OCI-LY7 (cell line): Measurements from ENCODE around the gene FBXO11. TPM values are rescaled to one million over a fixed set of nuclear protein-coding genes. Genes with fewer than 3 reads are reported as not detected.
A peak's percentile ranks its signal among the peaks of the same experiment; 100 is the strongest.
"Not testable (repeated sequence)": the region's sequence is repeated elsewhere in the genome, so short reads cannot be mapped to it uniquely, and the experiment has no call there.

Source experiments
- BruUV-seq: library from RNA; stranded (reverse); fragments of 400-500 nt; replicated peaks from 2 replicates; lab custom pipeline; 2021; lab: Mats Ljungman, UMichigan
- CTCF ChIA-PET: fragments of 300-600 bp; sonication (Branson Sonifier 250); formaldehyde crosslinking; loops from one replicate; lab custom pipeline; 2022; ENCODE audit warnings: antibody characterized with exemption; ENCODE audit not compliant: unreplicated experiment; lab: Charles Lee
- POLR2A ChIA-PET: fragments of 300-600 bp; sonication (Branson Sonifier 250); formaldehyde crosslinking; loops from one replicate; lab custom pipeline; 2022; ENCODE audit warnings: antibody characterized with exemption; lab: Charles Lee
- DNase-seq: peaks from one replicate; pipeline ENCODE4 v3.0.0-alpha.2; 2015; ENCODE audit warnings: low spot score
- H2AFZ ChIP-seq: fragments of 200-600 bp; sonication (generic), shearing (Covaris generic); 2 replicates; pipeline ENCODE4 v1.6.1; 2014; ENCODE audit warnings: mild to moderate bottlenecking, antibody characterized with exemption, low read length, moderate library complexity
- H3K27ac ChIP-seq: fragments of 200-600 bp; sonication (generic); 2 replicates; pipeline ENCODE4 v1.5.1; 2014; ENCODE audit warnings: mixed run types, low read depth, mild to moderate bottlenecking, moderate library complexity, low read length, inconsistent platforms; ENCODE audit not compliant: poor library complexity, severe bottlenecking
- H3K36me3 ChIP-seq: fragments of 200-600 bp; sonication (generic); 2 replicates; pipeline ENCODE4 v1.6.1; 2014; ENCODE audit warnings: mild to moderate bottlenecking, antibody characterized with exemption, low read length, moderate library complexity, mixed read lengths; ENCODE audit not compliant: insufficient read depth
- H3K4me1 ChIP-seq: fragments of 200-600 bp; sonication (generic); 2 replicates; pipeline ENCODE4 v1.5.1; 2014; ENCODE audit warnings: mild to moderate bottlenecking, low read length; ENCODE audit not compliant: insufficient read depth, poor library complexity, severe bottlenecking
- H3K4me2 ChIP-seq: fragments of 200-600 bp; sonication (generic); 2 replicates; pipeline ENCODE4 v1.6.1; 2014; ENCODE audit warnings: mild to moderate bottlenecking, low read length
- H3K4me3 ChIP-seq: fragments of 200-600 bp; sonication (generic); 2 replicates; pipeline ENCODE4 v1.5.1; 2014; ENCODE audit warnings: mild to moderate bottlenecking, low read depth, low read length; ENCODE audit not compliant: poor library complexity, severe bottlenecking
- H3K79me2 ChIP-seq: fragments of 200-600 bp; sonication (generic); 2 replicates; pipeline ENCODE4 v1.6.1; 2016; ENCODE audit warnings: low read depth, mild to moderate bottlenecking, low read length, moderate library complexity, mixed read lengths; ENCODE audit not compliant: insufficient read depth
- H3K9me2 ChIP-seq: fragments of 200-600 bp; sonication (generic); 2 replicates; pipeline ENCODE4 v1.6.1; 2016; ENCODE audit warnings: mild to moderate bottlenecking, low read length, mixed read lengths; ENCODE audit not compliant: insufficient read depth
- H3K9me3 ChIP-seq: fragments of 200-600 bp; sonication (generic); 2 replicates; pipeline ENCODE4 v1.6.1; 2014; ENCODE audit warnings: mild to moderate bottlenecking, mixed run types, low read length, mixed read lengths
- H4K20me1 ChIP-seq: fragments of 200-600 bp; sonication (generic); 2 replicates; pipeline ENCODE4 v1.6.1; 2014; ENCODE audit warnings: mild to moderate bottlenecking, antibody characterized with exemption, low read length, moderate library complexity, mixed read lengths; ENCODE audit not compliant: insufficient read depth
- CTCF ChIP-seq: fragments of 200-600 bp; sonication (generic); conservative IDR thresholded peaks from 2 replicates; pipeline ENCODE4 v1.5.1; 2014; ENCODE audit warnings: mild to moderate bottlenecking, antibody characterized with exemption, low read length, moderate library complexity, mixed read lengths
- EZH2phosphoT487 ChIP-seq: fragments of 200-600 bp; sonication (generic); IDR thresholded peaks from 2 replicates; pipeline ENCODE4 v1.6.1; 2018; ENCODE audit warnings: low read depth, borderline replicate concordance, mild to moderate bottlenecking, mixed run types, antibody characterized with exemption, low read length, moderate library complexity, mixed read lengths
- intact Hi-C: fragments of 100-400 bp; cut with micrococcal nuclease; formaldehyde crosslinking; loops from one replicate; pipeline ENCODE4 v1.10.0; 2022; ENCODE audit not compliant: unreplicated experiment
- total RNA-seq, 2 experiments: library from RNA; depleted of rRNA in 1 of 2; stranded (reverse); fragments of >200 nt in 1 of 2; shearing (Covaris generic) in 1 of 2; gene quantifications; 2 replicates each; pipeline ENCODE4 v1.2.3, GENCODE V29; 2014 to 2022

FBXO11 gene
- total RNA-seq, 2 experiments from 2014 or later: 31.9 to 73.2 TPM

GRCh38 chr2:47897883-47898731 is 8.2 kb downstream of the FBXO11 start:
- intact Hi-C loops: no loop called here
- peak overlapping the region; percentile 49 for H3K4me3 ChIP-seq

GRCh38 chr2:47897191-47897882 is 9.0 kb downstream of the FBXO11 start:
- intact Hi-C loops, H3K9me3 ChIP-seq, BruUV-seq, H3K9me2 ChIP-seq, DNase-seq, H2AFZ ChIP-seq: not testable (repeated sequence)
- Histone ChIP-seq H3K79me2 (peaks cover 100% of the 10 kb centered on the region), H3K4me1 (peaks cover 81% of the 10 kb centered on the region), H4K20me1 (peaks cover 58% of the 10 kb centered on the region), H3K36me3 (peaks cover 12% of the 10 kb centered on the region), H3K27ac (peak overlapping the region; percentile 72), H3K4me2 (peak overlapping the region; percentile 73), H3K4me3 (peak overlapping the region; percentile 49)
- ChIA-PET CTCF (interaction anchor here (0.5 kb wide), 1 partner anchor 514 kb away, joined by 3 read pairs; no protein-coding TSS in a partner anchor), POLR2A (interaction anchor here (0.7 kb wide), 2 partner anchors 9 to 198 kb away, joined by 3 to 6 read pairs; no protein-coding TSS in a partner anchor)

More at GRCh38 chr2:47897883-47898731, 8.2 kb downstream of the FBXO11 start:
- CTCF ChIA-PET: interaction anchor here (0.5 kb wide), 1 partner anchor 513 kb away, joined by 3 read pairs; no protein-coding TSS in a partner anchor
- TF ChIP-seq CTCF (no peak), EZH2phosphoT487 (no peak)
- H3K4me2 ChIP-seq: peak overlapping the region; percentile 73
- peak overlapping the region; percentile 72 for H3K27ac ChIP-seq
- no TSS peak for BruUV-seq
- peaks cover 60% of the 10 kb centered on the region for H4K20me1 ChIP-seq
- no peak overlapping the region for H2AFZ ChIP-seq
- DNase-seq: no peak
- H3K36me3 ChIP-seq: peaks cover 6% of the 10 kb centered on the region
- POLR2A ChIA-PET: interaction anchor here (0.6 to 1.7 kb wide), 3 partner anchors 13 to 199 kb away, joined by 3 to 6 read pairs (median 5); no protein-coding TSS in a partner anchor
- H3K9me2 ChIP-seq: no peaks in the 10 kb centered on the region
- no peaks in the 10 kb centered on the region for H3K9me3 ChIP-seq
- peaks cover 83% of the 10 kb centered on the region for H3K4me1 ChIP-seq
- H3K79me2 ChIP-seq: peaks cover 100% of the 10 kb centered on the region

- H3K9me2 ChIP-seq: no peaks in the 10 kb centered on the region
- peak overlapping the region; percentile 73 for H3K4me2 ChIP-seq
- H4K20me1 ChIP-seq: peaks cover 58% of the 10 kb centered on the region
- BruUV-seq: no TSS peak
- no peak overlapping the region for H2AFZ ChIP-seq
- H3K27ac ChIP-seq: peak overlapping the region; percentile 72
- TF ChIP-seq EZH2phosphoT487: no peak
- TF ChIP-seq CTCF: no peak
- CTCF ChIA-PET: no interaction called here
- H3K4me1 ChIP-seq: peaks cover 82% of the 10 kb centered on the region
- intact Hi-C loops: no loop called here
- H3K4me3 ChIP-seq: no peak overlapping the region
- H3K9me3 ChIP-seq: no peaks in the 10 kb centered on the region
- peaks cover 20% of the 10 kb centered on the region for H3K36me3 ChIP-seq
- DNase-seq: peak; percentile 24
- POLR2A ChIA-PET: interaction anchor here (0.7 kb wide), 1 partner anchor 8 kb away, joined by 3 read pairs; no protein-coding TSS in a partner anchor
- H3K79me2 ChIP-seq: peaks cover 100% of the 10 kb centered on the region
Measured at GRCh38 chr2:47896450-47896968, 9.8 kb downstream of the FBXO11 start.
